Epithelial cell of proximal tubule (primary cell): ENCODE data around the gene INO80E. TPM values are rescaled to one million over a fixed set of nuclear protein-coding genes. Genes with fewer than 3 reads are reported as not detected.
A peak's percentile ranks its signal among the peaks of the same experiment; 100 is the strongest.

ENCODE experiments used
- DNase-seq: peaks from one replicate; pipeline ENCODE4 v3.0.0-alpha.2; 2011; ENCODE audit warnings: low read depth
- H3K4me3 ChIP-seq: 2 replicates; pipeline ENCODE4 v1.5.1; 2011; ENCODE audit warnings: low read depth, mild to moderate bottlenecking, low read length
- total RNA-seq: library from RNA; depleted of rRNA; stranded (reverse); fragments of >200 nt; gene quantifications from 2 replicates; pipeline ENCODE4 v1.2.3, GENCODE V29; 2015
- TF ChIP-seq, protein P1 (sequence below): conservative IDR thresholded peaks from 2 replicates; pipeline ENCODE4 v1.5.1; 2012; ENCODE audit warnings: low read depth, mild to moderate bottlenecking, low read length

The INO80E gene
- total RNA-seq, 1 donor from 2014 or later = 86.9 TPM

DNA sequence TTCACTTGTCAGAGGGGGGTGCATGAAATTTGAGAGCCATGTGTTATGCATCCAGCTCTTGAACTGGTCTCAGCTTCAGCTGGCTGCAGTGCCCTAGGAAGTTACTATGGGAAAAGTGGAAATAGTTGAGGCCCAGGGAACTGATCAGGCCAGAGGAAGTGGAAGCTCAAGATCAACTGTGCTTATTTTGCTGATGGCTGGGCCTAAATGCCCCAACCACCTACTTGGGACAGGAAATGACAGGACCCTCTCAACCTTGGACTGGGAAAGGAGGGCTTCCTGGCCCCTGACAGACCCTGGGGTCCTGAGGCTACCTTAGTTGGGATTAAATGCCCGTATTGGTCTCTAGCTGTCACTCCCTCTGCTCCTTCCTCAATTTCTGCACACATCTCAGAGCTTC is 23.5 kb upstream of the INO80E start:
- TF ChIP-seq, protein P1, sequence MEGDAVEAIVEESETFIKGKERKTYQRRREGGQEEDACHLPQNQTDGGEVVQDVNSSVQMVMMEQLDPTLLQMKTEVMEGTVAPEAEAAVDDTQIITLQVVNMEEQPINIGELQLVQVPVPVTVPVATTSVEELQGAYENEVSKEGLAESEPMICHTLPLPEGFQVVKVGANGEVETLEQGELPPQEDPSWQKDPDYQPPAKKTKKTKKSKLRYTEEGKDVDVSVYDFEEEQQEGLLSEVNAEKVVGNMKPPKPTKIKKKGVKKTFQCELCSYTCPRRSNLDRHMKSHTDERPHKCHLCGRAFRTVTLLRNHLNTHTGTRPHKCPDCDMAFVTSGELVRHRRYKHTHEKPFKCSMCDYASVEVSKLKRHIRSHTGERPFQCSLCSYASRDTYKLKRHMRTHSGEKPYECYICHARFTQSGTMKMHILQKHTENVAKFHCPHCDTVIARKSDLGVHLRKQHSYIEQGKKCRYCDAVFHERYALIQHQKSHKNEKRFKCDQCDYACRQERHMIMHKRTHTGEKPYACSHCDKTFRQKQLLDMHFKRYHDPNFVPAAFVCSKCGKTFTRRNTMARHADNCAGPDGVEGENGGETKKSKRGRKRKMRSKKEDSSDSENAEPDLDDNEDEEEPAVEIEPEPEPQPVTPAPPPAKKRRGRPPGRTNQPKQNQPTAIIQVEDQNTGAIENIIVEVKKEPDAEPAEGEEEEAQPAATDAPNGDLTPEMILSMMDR = no peak
- no peak for DNase-seq
- H3K4me3 ChIP-seq = no peak overlapping the region

DNA sequence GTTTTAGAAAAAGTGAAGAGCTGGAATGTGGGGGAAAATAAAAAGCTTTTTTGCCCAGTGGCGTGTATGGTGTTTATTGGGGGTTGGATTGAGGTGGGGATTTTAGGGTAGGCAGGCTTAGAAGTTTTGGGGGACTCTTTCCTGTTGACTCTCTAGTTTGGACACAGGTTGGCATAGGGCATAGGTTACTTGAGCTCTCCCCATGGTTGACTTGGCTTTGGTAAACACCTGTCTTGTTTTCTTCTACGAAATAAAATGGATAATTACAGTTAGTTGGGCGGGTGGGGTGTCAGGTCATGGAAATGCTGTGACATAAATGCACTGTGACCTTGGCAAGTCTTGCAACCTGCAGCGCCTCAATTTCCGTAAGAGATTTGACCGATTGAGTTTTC is 23.1 kb upstream of the INO80E start:
- TF ChIP-seq, protein P1 = no peak
- H3K4me3 ChIP-seq = no peak overlapping the region
- no peak for DNase-seq

DNA sequence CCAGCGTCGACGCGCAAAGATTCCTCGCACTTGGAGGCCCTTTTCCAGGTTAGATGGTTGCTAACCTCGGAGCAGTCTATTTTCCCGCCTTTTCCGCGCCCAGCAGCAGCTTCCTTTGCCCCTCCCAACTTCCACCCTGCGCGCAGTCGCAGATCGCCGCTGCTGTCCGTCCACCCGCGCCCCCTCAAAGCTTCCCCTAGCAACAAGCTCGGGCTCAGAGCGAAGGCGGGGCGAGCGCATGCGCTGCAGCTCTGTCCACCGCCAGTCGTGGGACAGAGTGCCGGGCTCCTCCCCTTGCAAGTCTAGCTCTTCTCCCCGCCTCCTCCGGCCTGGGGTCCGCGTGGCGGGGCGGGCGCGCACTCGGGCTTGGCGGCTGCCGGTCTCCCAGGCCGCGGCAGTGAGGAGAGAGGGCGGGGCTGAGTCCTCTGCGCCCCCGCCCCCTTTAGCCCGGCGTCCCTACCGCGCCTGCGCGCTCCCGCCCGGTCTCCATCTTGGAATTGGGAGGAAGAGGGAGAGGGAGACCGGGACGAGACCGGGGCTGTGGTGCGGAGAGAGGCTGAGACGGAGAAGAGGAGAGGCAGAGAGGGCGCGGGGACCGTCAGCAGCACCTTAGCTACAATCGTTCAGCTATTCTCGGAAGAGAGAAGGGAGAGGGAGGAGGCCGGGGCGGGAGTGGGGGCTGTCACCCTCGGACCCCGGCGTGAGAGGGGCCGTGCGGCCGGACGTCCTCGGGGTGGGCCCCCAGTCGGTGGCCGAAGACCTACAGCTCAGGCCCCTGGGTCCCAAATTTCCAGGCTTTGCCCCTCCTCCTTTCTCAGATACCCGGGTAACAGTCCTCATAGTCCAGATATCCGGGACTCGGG is 22.4 kb upstream of the INO80E start, which contains the start of gene TAOK2:
Gene TAOK2, plus strand, starts transcription at position 485 of the 863 bp plus-strand sequence. CDS start 3,905 bp downstream, outside the sequence.
- DNase-seq = peak; percentile 66
- TF ChIP-seq, protein P1 = no peak
- H3K4me3 ChIP-seq = peak within 1 kb of the TSS; percentile 99

DNA sequence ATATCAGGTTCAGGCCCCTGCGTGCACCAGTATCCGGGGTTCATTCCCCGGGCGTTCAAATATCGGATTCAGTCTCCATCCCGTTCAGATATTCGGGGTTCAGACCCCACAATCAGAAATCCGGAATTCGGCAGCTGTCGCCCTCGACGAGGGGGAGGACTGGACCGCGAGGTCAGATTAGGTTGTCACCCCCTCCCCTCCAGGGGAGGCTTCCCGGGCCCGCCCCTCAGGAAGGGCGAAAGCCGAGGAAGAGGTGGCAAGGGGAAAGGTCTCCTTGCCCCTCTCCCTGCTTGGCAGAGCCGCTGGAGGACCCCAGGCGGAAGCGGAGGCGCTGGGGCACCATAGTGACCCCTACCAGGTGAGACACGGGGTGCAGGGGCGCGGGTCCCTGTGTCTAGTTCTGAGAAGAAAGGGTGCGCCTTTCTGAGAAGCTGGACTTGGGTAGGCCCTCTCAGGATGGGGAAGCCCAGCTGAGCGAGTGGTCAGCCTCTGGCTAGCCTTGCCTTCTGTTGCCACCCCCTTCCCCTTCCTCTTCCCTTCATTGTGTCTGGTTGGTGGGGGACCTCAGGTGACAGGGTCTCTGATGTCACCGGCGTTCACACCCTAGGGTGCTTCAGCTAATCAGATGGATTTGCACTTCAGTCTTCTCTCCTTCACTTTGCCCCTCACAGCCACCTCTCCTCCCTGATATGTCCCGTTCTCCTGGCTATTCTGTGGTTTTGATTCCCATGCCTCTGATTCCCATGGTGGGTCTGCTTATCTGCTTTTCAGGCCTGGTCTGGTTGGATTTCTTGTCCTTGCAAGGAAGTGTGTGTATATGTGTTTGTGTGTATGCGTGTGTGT is 21.5 kb upstream of the INO80E start:
- TF ChIP-seq, protein P1 = no peak
- no peak for DNase-seq

DNA sequence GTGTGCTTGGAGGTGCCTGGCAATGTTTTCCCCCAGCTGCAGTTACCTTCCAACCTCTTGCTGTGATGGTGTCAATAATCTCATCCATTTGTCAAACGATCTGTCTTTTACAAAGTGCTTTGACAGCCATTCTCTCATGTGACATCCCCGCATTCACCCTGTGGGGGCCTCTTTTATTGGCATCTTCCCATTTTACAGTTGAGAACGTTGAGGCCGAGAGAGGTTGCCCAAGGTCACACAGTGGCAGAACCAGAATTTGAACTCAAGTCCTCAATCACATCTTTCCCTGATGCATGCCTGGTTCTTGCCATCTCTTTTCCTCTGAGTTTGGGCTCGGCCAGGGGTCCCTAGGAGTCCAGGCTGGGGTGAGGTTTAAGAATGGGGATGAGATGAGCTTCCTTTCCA is 20.9 kb upstream of the INO80E start:
- DNase-seq = no peak
- peak overlapping the region; percentile 99 for H3K4me3 ChIP-seq
- TF ChIP-seq, protein P1 = no peak

More for the DNA sequence above, 21.5 kb upstream of the INO80E start:
- peak overlapping the region; percentile 99 for H3K4me3 ChIP-seq

DNA sequence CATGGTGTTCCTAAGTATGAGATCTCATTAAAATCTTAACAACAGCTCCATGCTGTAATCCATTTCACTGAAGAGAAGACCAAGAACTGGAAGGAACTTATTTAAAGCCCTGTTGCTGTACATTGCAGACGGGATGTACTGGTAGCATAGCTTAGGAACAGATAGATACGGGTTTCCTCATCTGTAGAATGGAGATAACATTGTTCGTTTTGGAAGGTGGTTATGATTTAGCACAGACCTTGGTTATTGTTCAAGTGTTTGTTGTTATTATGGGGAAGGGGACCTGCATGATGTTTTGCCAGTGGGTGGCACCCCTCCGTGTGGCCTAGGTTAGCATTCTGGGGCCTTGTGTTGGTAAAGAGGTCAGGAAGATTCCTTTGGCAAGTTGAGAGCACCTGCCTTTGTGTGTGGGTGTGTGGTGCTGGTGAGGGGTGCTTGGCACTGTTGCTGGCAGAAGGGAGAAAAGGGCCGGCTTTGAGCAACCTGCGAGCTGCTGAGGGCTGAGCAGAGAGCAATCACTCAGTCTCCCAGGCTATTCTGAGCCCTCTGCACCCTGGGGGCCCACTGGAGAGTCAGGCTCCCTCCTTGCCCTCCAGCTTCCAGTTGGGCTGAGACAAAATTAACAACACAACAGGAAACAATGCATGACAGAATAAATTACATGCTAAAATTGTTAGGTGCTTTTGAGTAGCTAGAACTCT is 20.1 kb upstream of the INO80E start:
- H3K4me3 ChIP-seq = peak overlapping the region; percentile 99
- DNase-seq = no peak
- TF ChIP-seq, protein P1 = no peak
